Heart right ventricle (tissue), 16 donors: ENCODE measurements around the gene SSU72. TPM values are rescaled to one million over a fixed set of nuclear protein-coding genes. Genes with fewer than 3 reads are reported as not detected.

Experiments used
- ATAC-seq, 8 donors: fragments of 200-7000 bp; cut with Tn5 transposase; one replicate each; pipeline ENCODE4 v1.9.1; 2020; ENCODE audit warnings: mild to moderate bottlenecking in 8 of 8, moderate library complexity in 8 of 8, moderate number of reproducible peaks in 1 of 8
- DNase-seq, 2 donors: peaks; one replicate each; pipeline ENCODE4 v3.0.0-alpha.2; 2020
- H3K27ac ChIP-seq, 10 donors: fragments of 200-600 bp; sonication (generic) in 2 of 10; one replicate each; pipeline versions ENCODE4 v1.5.0 to v1.8.0; 2020 to 2022; ENCODE audit warnings: mild to moderate bottlenecking in 3 of 10
- H3K27me3 ChIP-seq, 7 donors: fragments of 200-600 bp; one replicate each; pipeline ENCODE4 v1.8.0; 2021 to 2022; ENCODE audit warnings: mild to moderate bottlenecking in 2 of 7
- H3K36me3 ChIP-seq, 9 donors: fragments of 200-600 bp; sonication (generic) in 1 of 9; one replicate each; pipeline versions ENCODE4 v1.5.0 to v1.8.0; 2020 to 2022; ENCODE audit warnings: mild to moderate bottlenecking in 2 of 9
- H3K4me1 ChIP-seq, 9 donors: fragments of 200-600 bp; sonication (generic) in 1 of 9; one replicate each; pipeline versions ENCODE4 v1.5.0 to v1.8.0; 2020 to 2022; ENCODE audit warnings: mild to moderate bottlenecking in 4 of 9
- H3K4me3 ChIP-seq, 10 donors: fragments of 200-600 bp; sonication (generic) in 2 of 10; one replicate each; pipeline versions ENCODE4 v1.5.0 to v1.8.0; 2020 to 2022; ENCODE audit warnings: mild to moderate bottlenecking in 7 of 10, moderate library complexity in 2 of 10
- H3K9me3 ChIP-seq, 11 donors: fragments of 200-600 bp in 10 of 11; sonication (generic) in 2 of 11; one replicate each; pipeline versions ENCODE4 v1.5.0 to v1.8.0; 2013 to 2022; ENCODE audit warnings: mild to moderate bottlenecking in 2 of 11, control low read depth in 1 of 11, moderate library complexity in 1 of 11
- CTCF ChIP-seq, 9 donors: fragments of 200-600 bp; sonication (generic) in 2 of 9; IDR thresholded peaks; one replicate each; pipeline versions ENCODE4 v1.5.0 to v1.8.0; 2021 to 2022; ENCODE audit warnings: antibody characterized with exemption in 9 of 9, mild to moderate bottlenecking in 5 of 9, moderate library complexity in 1 of 9
- WGBS, 2 donors: extraction: QIAGEN DNeasy Blood & Tissue Kit; methylation state at CpG; one replicate each; pipeline ENCODE4 v1.1.7; 2013; ENCODE audit warnings: inconsistent platforms in 1 of 2; 5-methylcytosine and 5-hydroxymethylcytosine counted together
- intact Hi-C, 10 donors: fragments of 100-400 bp; cut with DNase I; formaldehyde crosslinking; loops; one replicate each; pipeline versions ENCODE4 v1.11.1 to v1.14.2; 2022
- polyA plus RNA-seq, 2 donors: library from polyadenylated mRNA; stranded (reverse); fragments of 200-250 nt; gene quantifications; one replicate each; pipeline ENCODE4 v1.2.3, GENCODE V29; 2013
- total RNA-seq, 10 donors: library from RNA; stranded (reverse); fragmentation: NEBNext Ultra II Directional in 3 of 10; extraction: Animal tissue kit (Norgen Biotek cat#: 25700) in 3 of 10; gene quantifications; one replicate each; pipeline versions ENCODE4 v1.2.1 to v1.2.4, GENCODE V29; 2021 to 2023
- donor health status: Arrhythmogenic right ventricular cardiomyopathy.
- donor health status: ischemic (EF 13 %, LVEDD 7.1; RV severe dilation, severe dysfunction).
- donor health status: healthy with polysubstance abuse.
- donor health status: DM: no; HTN: yes; CAD: no.
- donor health status: DM: no; HTN: no; CAD: no.
- donor health status: ischemic (EF 25% LVEDD 6.9; RV normal size, moderate dysfunction).
- donor health status: ischemic (EF 25% LVEDD 5.7; RV mildly dilated, moderate dysfunction).
- donor health status: healthy.
- donor health status: DM: yes; HTN: yes; CAD: no.
- donor health status: Ischemic cardiomyopathy.
- donor health status: ischemic (EF 35%, LVEDD 5.7; RV mildly dilated, moderate dysfunction).
- donor health status: nonischemic (EF 11% LVEDD 7.7; RV severe dilation, severe dysfunction).
- donor health status: DM: yes; HTN: yes; CAD: no.
- donor health status: PGD.
- donor health status: ischemic (EF 29% LVEDD 5.4; RV normal size, mild dysfunction).
- donor health status: nonischemic (EF 23%, LVEDD 6.1; RV moderate dilation, normal function).

The SSU72 gene
- total and polyA plus RNA-seq, 12 donors = 73.8 to 138 (median 87.2) TPM

- no peak for ATAC-seq
- Histone ChIP-seq H3K4me3 (no peak overlapping the region), H3K36me3 (peaks cover 0 to 38% (median 6%) of the 10 kb centered on the region in 9 donors), H3K9me3 (peaks cover 0 to 18% (median 5%) of the 10 kb centered on the region in 11 donors), H3K4me1 (peaks cover 0 to 5% (median 0%) of the 10 kb centered on the region in 9 donors), H3K27me3 (no peaks in the 10 kb centered on the region), H3K27ac (no peak overlapping the region)
- intact Hi-C loops = no loop called here
- 95 to 97% methylated on average over 4 of the region's 4 CpGs for WGBS, 2 donors
- TF ChIP-seq CTCF (IDR thresholded peaks at IDR 0.05) = no peak
- DNase-seq = no peak
These were observed 42.7 kb downstream of the SSU72 start for GRCh38 chr1:1531947-1532346.

- Histone ChIP-seq H3K27me3 (no peaks in the 10 kb centered on the region), H3K9me3 (peaks cover 0 to 18% (median 5%) of the 10 kb centered on the region in 11 donors), H3K27ac (no peak overlapping the region), H3K36me3 (peaks cover 0 to 56% (median 6%) of the 10 kb centered on the region in 9 donors), H3K4me3 (no peak overlapping the region), H3K4me1 (peaks cover 0 to 5% (median 0%) of the 10 kb centered on the region in 9 donors)
- no peak for TF ChIP-seq CTCF (IDR thresholded peaks at IDR 0.05)
- intact Hi-C loops = no loop called here
- no peak for DNase-seq
- ATAC-seq = no peak
- WGBS, 2 donors = 99% methylated on average over 8 of the region's 8 CpGs
These were observed 44.7 kb downstream of the SSU72 start for GRCh38 chr1:1529936-1530335.

- peaks cover 0 to 58% (median 6%) of the 10 kb centered on the region in 9 donors for H3K36me3 ChIP-seq
- WGBS, 2 donors = 93 to 96% methylated on average over 15 of the region's 18 CpGs
- no peak for ATAC-seq
- no peak for TF ChIP-seq CTCF (IDR thresholded peaks at IDR 0.05)
- no peak for DNase-seq
- intact Hi-C loops = no loop called here
- H3K4me3 ChIP-seq = no peak overlapping the region
- peaks cover 0 to 18% (median 5%) of the 10 kb centered on the region in 11 donors for H3K9me3 ChIP-seq
- no peaks in the 10 kb centered on the region for H3K27me3 ChIP-seq
- no peak overlapping the region for H3K27ac ChIP-seq
- peaks cover 0 to 5% (median 0%) of the 10 kb centered on the region in 9 donors for H3K4me1 ChIP-seq
These were observed 45.3 kb downstream of the SSU72 start for GRCh38 chr1:1529321-1529720.

- peaks cover 0 to 18% (median 5%) of the 10 kb centered on the region in 11 donors for H3K9me3 ChIP-seq
- peak in 4 of 8 donors; percentile 21 to 61 (median 34) for ATAC-seq
- H3K36me3 ChIP-seq = peaks cover 0 to 60% (median 6%) of the 10 kb centered on the region in 9 donors
- no peak for TF ChIP-seq CTCF (IDR thresholded peaks at IDR 0.05)
- no peaks in the 10 kb centered on the region for H3K27me3 ChIP-seq
- WGBS, 2 donors = 78 to 82% methylated on average over 35 to 37 of the region's 37 CpGs
- H3K4me1 ChIP-seq = peaks cover 0 to 5% (median 0%) of the 10 kb centered on the region in 9 donors
- intact Hi-C loops = no loop called here
- peak in 1 of 2 donors; percentile 8 for DNase-seq
- no peak overlapping the region for H3K27ac ChIP-seq
- H3K4me3 ChIP-seq = no peak overlapping the region
These were observed 46.1 kb downstream of the SSU72 start for GRCh38 chr1:1528301-1529267.
